Hepatocyte (in vitro differentiated cells): Measurements from ENCODE around the gene SETX. TPM values are rescaled to one million over a fixed set of nuclear protein-coding genes. Genes with fewer than 3 reads are reported as not detected.
"Not testable (repeated sequence)": the region's sequence is repeated elsewhere in the genome, so short reads cannot be mapped to it uniquely, and the experiment has no call there.

ENCODE experiments used
- DNase-seq: peaks from one replicate; pipeline ENCODE4 v3.0.0-alpha.2; 2016; ENCODE audit warnings: low spot score
- H2AFZ ChIP-seq: fragments of 200-600 bp; sonication (generic); 2 replicates; pipeline ENCODE4 v1.6.0; 2016; ENCODE audit warnings: antibody characterized with exemption, mild to moderate bottlenecking
- H3K27ac ChIP-seq: fragments of 200-600 bp; sonication (generic); 2 replicates; pipeline ENCODE4 v1.5.1; 2016; ENCODE audit warnings: mild to moderate bottlenecking
- H3K27me3 ChIP-seq: fragments of 200-600 bp; sonication (generic); 2 replicates; pipeline ENCODE4 v1.6.1; 2016
- H3K36me3 ChIP-seq: fragments of 200-600 bp; sonication (generic); replicated peaks from 2 replicates; pipeline ENCODE4 v1.5.1; 2016; ENCODE audit warnings: low read depth; ENCODE audit not compliant: insufficient read depth
- H3K4me1 ChIP-seq: fragments of 200-600 bp; sonication (generic); 2 replicates; pipeline ENCODE4 v1.5.1; 2016; ENCODE audit warnings: mild to moderate bottlenecking, moderate library complexity; ENCODE audit not compliant: insufficient read depth
- H3K4me2 ChIP-seq: fragments of 200-600 bp; sonication (generic); 2 replicates; pipeline ENCODE4 v1.6.0; 2016
- H3K4me3 ChIP-seq: fragments of 200-600 bp; sonication (generic); 2 replicates; pipeline ENCODE4 v1.5.1; 2016; ENCODE audit warnings: mild to moderate bottlenecking
- H3K79me2 ChIP-seq: fragments of 200-600 bp; sonication (generic); 2 replicates; pipeline ENCODE4 v1.6.0; 2017; ENCODE audit warnings: mild to moderate bottlenecking
- H3K9me2 ChIP-seq: fragments of 200-600 bp; sonication (generic); replicated peaks from 2 replicates; pipeline ENCODE4 v1.6.0; 2017; ENCODE audit warnings: mild to moderate bottlenecking; ENCODE audit not compliant: insufficient read depth
- H3K9me3 ChIP-seq: fragments of 200-600 bp; sonication (generic); 2 replicates; pipeline ENCODE4 v1.5.1; 2016; ENCODE audit warnings: low read depth, mild to moderate bottlenecking
- H4K20me1 ChIP-seq: fragments of 200-600 bp; sonication (generic); 2 replicates; pipeline ENCODE4 v1.6.0; 2016; ENCODE audit warnings: mild to moderate bottlenecking; ENCODE audit not compliant: insufficient read depth, poor library complexity, severe bottlenecking
- CTCF ChIP-seq: fragments of 200-600 bp; sonication (generic); IDR thresholded peaks from 2 replicates; pipeline ENCODE4 v1.5.1; 2016; ENCODE audit warnings: antibody characterized with exemption, mild to moderate bottlenecking; ENCODE audit not compliant: poor library complexity
- EZH2 ChIP-seq: fragments of 200-600 bp; sonication (generic); IDR thresholded peaks from 2 replicates; pipeline ENCODE4 v1.6.1; 2016; ENCODE audit warnings: antibody characterized with exemption, mild to moderate bottlenecking, borderline replicate concordance
- EZH2phosphoT487 ChIP-seq: fragments of 200-600 bp; sonication (generic); IDR thresholded peaks from one replicate; pipeline ENCODE4 v1.6.1; 2018; ENCODE audit warnings: antibody characterized with exemption, mild to moderate bottlenecking, low read depth, moderate library complexity; ENCODE audit not compliant: unreplicated experiment, severe bottlenecking
- WGBS: methylation state at CpG from one replicate; pipeline ENCODE4 v1.1.6; 2016; ENCODE audit warnings: low lambda C conversion rate; ENCODE audit errors: missing lambda C conversion rate; 5-methylcytosine and 5-hydroxymethylcytosine counted together
- polyA plus RNA-seq: library from polyadenylated mRNA; unstranded; fragments of >200 nt; fragmentation: Nextera tagmentation; extraction: Ambion mirVana; gene quantifications from 2 replicates; pipeline ENCODE4 v1.2.1, GENCODE V29; 2016
- total RNA-seq: library from RNA; depleted of rRNA; stranded (reverse); fragments of >200 nt; gene quantifications from 2 replicates; pipeline ENCODE4 v1.2.3, GENCODE V29; 2014

The SETX gene
- total and polyA plus RNA-seq, 2 experiments from 2014 or later, result 12.0 to 61.0 TPM

GRCh38 chr9:132274861-132275260, 79.9 kb downstream of the SETX start:
- Histone ChIP-seq H3K79me2 (no peaks in the 10 kb centered on the region), H3K4me3 (no peak overlapping the region), H3K27me3 (no peaks in the 10 kb centered on the region), H3K9me3 (no peaks in the 10 kb centered on the region), H3K4me2 (no peak overlapping the region), H3K36me3 (peaks cover 6% of the 10 kb centered on the region), H3K9me2 (no peaks in the 10 kb centered on the region), H3K4me1 (no peaks in the 10 kb centered on the region), H3K27ac (no peak overlapping the region), H2AFZ (no peak overlapping the region), H4K20me1 (no peaks in the 10 kb centered on the region)
- no peak for TF ChIP-seq CTCF
- no peak for TF ChIP-seq EZH2
- WGBS, result 100% methylated on average over 2 of the region's 2 CpGs
- DNase-seq, result no peak

GRCh38 chr9:132269704-132270516, 84.9 kb downstream of the SETX start:
- H4K20me1 ChIP-seq, H3K36me3 ChIP-seq, H3K27me3 ChIP-seq, H3K9me2 ChIP-seq, H3K79me2 ChIP-seq, H3K4me3 ChIP-seq, H2AFZ ChIP-seq, H3K4me2 ChIP-seq, H3K4me1 ChIP-seq, H3K9me3 ChIP-seq: not testable (repeated sequence)
- WGBS, result 79% methylated on average over 11 of the region's 16 CpGs
- peak overlapping the region; percentile 72 for H3K27ac ChIP-seq
- peak; percentile 62 for DNase-seq

- no peaks in the 10 kb centered on the region for H3K4me1 ChIP-seq
- no peaks in the 10 kb centered on the region for H4K20me1 ChIP-seq
- no peak overlapping the region for H3K4me2 ChIP-seq
- no peaks in the 10 kb centered on the region for H3K36me3 ChIP-seq
- no peaks in the 10 kb centered on the region for H3K79me2 ChIP-seq
- WGBS, result 54% methylated on average over 10 of the region's 10 CpGs
- no peak overlapping the region for H2AFZ ChIP-seq
- TF ChIP-seq EZH2, result no peak
- TF ChIP-seq CTCF, result peak; percentile 92
- H3K27me3 ChIP-seq, result no peaks in the 10 kb centered on the region
- no peaks in the 10 kb centered on the region for H3K9me3 ChIP-seq
- no peak overlapping the region for H3K4me3 ChIP-seq
- H3K27ac ChIP-seq, result peak overlapping the region; percentile 72
- DNase-seq, result peak; percentile 78
- no peaks in the 10 kb centered on the region for H3K9me2 ChIP-seq
Measured at GRCh38 chr9:132268725-132269352, 85.9 kb downstream of the SETX start.

GRCh38 chr9:132267660-132268059, 87.1 kb downstream of the SETX start:
- no peaks in the 10 kb centered on the region for H3K4me1 ChIP-seq
- H3K4me2 ChIP-seq, result no peak overlapping the region
- TF ChIP-seq EZH2, result no peak
- no peak for TF ChIP-seq EZH2phosphoT487
- no peak for TF ChIP-seq CTCF
- no peaks in the 10 kb centered on the region for H3K9me2 ChIP-seq
- H4K20me1 ChIP-seq, result no peaks in the 10 kb centered on the region
- H3K9me3 ChIP-seq, result no peaks in the 10 kb centered on the region
- H2AFZ ChIP-seq, result no peak overlapping the region
- DNase-seq, result no peak
- H3K27ac ChIP-seq, result no peak overlapping the region
- no peaks in the 10 kb centered on the region for H3K79me2 ChIP-seq
- WGBS, result 100% methylated on average over 3 of the region's 3 CpGs
- H3K36me3 ChIP-seq, result no peaks in the 10 kb centered on the region
- H3K4me3 ChIP-seq, result no peak overlapping the region
- H3K27me3 ChIP-seq, result no peaks in the 10 kb centered on the region
